ENCODE data around the gene C1orf105.

The C1orf105 gene

GRCh38 chr1:172485626-172486025 lies 65.1 kb downstream of the C1orf105 start:
- H2BK5ac ChIP-seq (ENCODE audit: low read depth, low read length, poor library complexity, severe bottlenecking): no peak overlapping the region
- H3K9me3 ChIP-seq (ENCODE audit: control insufficient read depth, low read length): no peaks in the 10 kb centered on the region
- DNase-seq: no peak
- H3K9ac ChIP-seq (ENCODE audit: low read length): no peak overlapping the region
- H3K14ac ChIP-seq (ENCODE audit: low read length in 2 of 2): no peak overlapping the region
- H3K79me1 ChIP-seq (replicated peaks; ENCODE audit: low read length, poor library complexity, severe bottlenecking): no peaks in the 10 kb centered on the region
- no peak overlapping the region for H3K4me2 ChIP-seq (ENCODE audit: low read length, poor library complexity, severe bottlenecking)
- no peak overlapping the region for H3K4me3 ChIP-seq (ENCODE audit: insufficient read depth in 1 of 2, low read depth in 1 of 2, low read length in 2 of 2)
- no peak overlapping the region for H3K18ac ChIP-seq (ENCODE audit: low read depth in 1 of 2, low read length in 2 of 2)
- no peak overlapping the region for H3K23ac ChIP-seq (ENCODE audit: low read length in 2 of 2)
- no peak overlapping the region for H3K4ac ChIP-seq (ENCODE audit: low read depth in 1 of 2, low read length in 2 of 2)
- no peaks in the 10 kb centered on the region for H3K36me3 ChIP-seq (ENCODE audit: control insufficient read depth in 1 of 2, insufficient read depth in 2 of 2, low read depth in 1 of 2, low read length in 2 of 2)
- no peak overlapping the region for H2BK12ac ChIP-seq (ENCODE audit: low read length in 2 of 2)
- no peak overlapping the region for H2AK5ac ChIP-seq (ENCODE audit: low read length, severe bottlenecking)
- no peak overlapping the region for H4K8ac ChIP-seq (ENCODE audit: low read length)
- no peak overlapping the region for H3K27ac ChIP-seq (ENCODE audit: low read length, poor library complexity, severe bottlenecking)
- peaks cover 0 to 71% of the 10 kb centered on the region in 2 experiments for H3K27me3 ChIP-seq (ENCODE audit: control insufficient read depth in 1 of 2, insufficient read depth in 1 of 2, low read length in 2 of 2)
- H4K91ac ChIP-seq (ENCODE audit: low read length): no peak overlapping the region
- H3K4me1 ChIP-seq (ENCODE audit: control insufficient read depth, insufficient read depth, low read depth, low read length): peaks cover 5% of the 10 kb centered on the region
- no peak overlapping the region for H2BK120ac ChIP-seq (ENCODE audit: low read depth, low read length)
- H2BK15ac ChIP-seq (ENCODE audit: low read depth, poor library complexity, severe bottlenecking): no peak overlapping the region
- WGBS: 87% methylated on average over 4 of the region's 5 CpGs
- H2AFZ ChIP-seq (ENCODE audit: low read depth, low read length): no peak overlapping the region

GRCh38 chr1:172486805-172487454 lies 66.4 kb downstream of the C1orf105 start:
- peaks cover 0 to 80% of the 10 kb centered on the region in 2 experiments for H3K27me3 ChIP-seq (ENCODE audit: control insufficient read depth in 1 of 2, insufficient read depth in 1 of 2, low read length in 2 of 2)
- H2BK12ac ChIP-seq (ENCODE audit: low read length in 2 of 2): no peak overlapping the region
- H3K36me3 ChIP-seq (ENCODE audit: control insufficient read depth in 1 of 2, insufficient read depth in 2 of 2, low read depth in 1 of 2, low read length in 2 of 2): no peaks in the 10 kb centered on the region
- no peak overlapping the region for H4K8ac ChIP-seq (ENCODE audit: low read length)
- H3K4me2 ChIP-seq (ENCODE audit: low read length, poor library complexity, severe bottlenecking): no peak overlapping the region
- no peak overlapping the region for H3K18ac ChIP-seq (ENCODE audit: low read depth in 1 of 2, low read length in 2 of 2)
- H2AK5ac ChIP-seq (ENCODE audit: low read length, severe bottlenecking): no peak overlapping the region
- no peak for DNase-seq
- no peak overlapping the region for H4K91ac ChIP-seq (ENCODE audit: low read length)
- H2AFZ ChIP-seq (ENCODE audit: low read depth, low read length): no peak overlapping the region
- 69% methylated on average over 3 of the region's 3 CpGs for WGBS
- no peak overlapping the region for H3K4me3 ChIP-seq (ENCODE audit: insufficient read depth in 1 of 2, low read depth in 1 of 2, low read length in 2 of 2)
- H3K4ac ChIP-seq (ENCODE audit: low read depth in 1 of 2, low read length in 2 of 2): no peak overlapping the region
- no peak overlapping the region for H2BK120ac ChIP-seq (ENCODE audit: low read depth, low read length)
- no peak overlapping the region for H3K9ac ChIP-seq (ENCODE audit: low read length)
- H3K79me1 ChIP-seq (replicated peaks; ENCODE audit: low read length, poor library complexity, severe bottlenecking): no peaks in the 10 kb centered on the region
- H3K27ac ChIP-seq (ENCODE audit: low read length, poor library complexity, severe bottlenecking): no peak overlapping the region
- no peak overlapping the region for H2BK15ac ChIP-seq (ENCODE audit: low read depth, poor library complexity, severe bottlenecking)
- H3K4me1 ChIP-seq (ENCODE audit: control insufficient read depth, insufficient read depth, low read depth, low read length): peaks cover 5% of the 10 kb centered on the region
- H2BK5ac ChIP-seq (ENCODE audit: low read depth, low read length, poor library complexity, severe bottlenecking): no peak overlapping the region
- H3K23ac ChIP-seq (ENCODE audit: low read length in 2 of 2): no peak overlapping the region
- H3K9me3 ChIP-seq (ENCODE audit: control insufficient read depth, low read length): no peaks in the 10 kb centered on the region
- H3K14ac ChIP-seq (ENCODE audit: low read length in 2 of 2): no peak overlapping the region

GRCh38 chr1:172487550-172487949 lies 67.1 kb downstream of the C1orf105 start:
- Histone ChIP-seq H2BK15ac (ENCODE audit: low read depth, poor library complexity, severe bottlenecking) (no peak overlapping the region), H4K91ac (ENCODE audit: low read length) (no peak overlapping the region), H3K4me1 (ENCODE audit: control insufficient read depth, insufficient read depth, low read depth, low read length) (peaks cover 3% of the 10 kb centered on the region), H3K36me3 (ENCODE audit: control insufficient read depth in 1 of 2, insufficient read depth in 2 of 2, low read depth in 1 of 2, low read length in 2 of 2) (no peaks in the 10 kb centered on the region), H2BK120ac (ENCODE audit: low read depth, low read length) (no peak overlapping the region), H2AK5ac (ENCODE audit: low read length, severe bottlenecking) (no peak overlapping the region), H3K9ac (ENCODE audit: low read length) (no peak overlapping the region), H3K9me3 (ENCODE audit: control insufficient read depth, low read length) (no peaks in the 10 kb centered on the region), H4K8ac (ENCODE audit: low read length) (no peak overlapping the region), H3K4me3 (ENCODE audit: insufficient read depth in 1 of 2, low read depth in 1 of 2, low read length in 2 of 2) (no peak overlapping the region), H2AFZ (ENCODE audit: low read depth, low read length) (no peak overlapping the region), H2BK5ac (ENCODE audit: low read depth, low read length, poor library complexity, severe bottlenecking) (no peak overlapping the region), H3K4ac (ENCODE audit: low read depth in 1 of 2, low read length in 2 of 2) (no peak overlapping the region), H2BK12ac (ENCODE audit: low read length in 2 of 2) (no peak overlapping the region), H3K79me1 (replicated peaks; ENCODE audit: low read length, poor library complexity, severe bottlenecking) (no peaks in the 10 kb centered on the region), H3K4me2 (ENCODE audit: low read length, poor library complexity, severe bottlenecking) (no peak overlapping the region), H3K27ac (ENCODE audit: low read length, poor library complexity, severe bottlenecking) (no peak overlapping the region), H3K14ac (ENCODE audit: low read length in 2 of 2) (no peak overlapping the region), H3K18ac (ENCODE audit: low read depth in 1 of 2, low read length in 2 of 2) (no peak overlapping the region), H3K27me3 (ENCODE audit: control insufficient read depth in 1 of 2, insufficient read depth in 1 of 2, low read length in 2 of 2) (peaks cover 0 to 80% of the 10 kb centered on the region in 2 experiments), H3K23ac (ENCODE audit: low read length in 2 of 2) (no peak overlapping the region)
- 82% methylated on average over 4 of the region's 4 CpGs for WGBS
- DNase-seq: no peak

GRCh38 chr1:172488393-172488792 lies 67.9 kb downstream of the C1orf105 start:
- Histone ChIP-seq H2BK12ac (ENCODE audit: low read length in 2 of 2) (no peak overlapping the region), H2AFZ (ENCODE audit: low read depth, low read length) (no peak overlapping the region), H3K18ac (ENCODE audit: low read depth in 1 of 2, low read length in 2 of 2) (no peak overlapping the region), H3K4me1 (ENCODE audit: control insufficient read depth, insufficient read depth, low read depth, low read length) (peaks cover 1% of the 10 kb centered on the region), H3K4ac (ENCODE audit: low read depth in 1 of 2, low read length in 2 of 2) (no peak overlapping the region), H2BK15ac (ENCODE audit: low read depth, poor library complexity, severe bottlenecking) (no peak overlapping the region), H3K36me3 (ENCODE audit: control insufficient read depth in 1 of 2, insufficient read depth in 2 of 2, low read depth in 1 of 2, low read length in 2 of 2) (no peaks in the 10 kb centered on the region), H2BK5ac (ENCODE audit: low read depth, low read length, poor library complexity, severe bottlenecking) (no peak overlapping the region), H4K91ac (ENCODE audit: low read length) (no peak overlapping the region), H3K9ac (ENCODE audit: low read length) (no peak overlapping the region), H3K79me1 (replicated peaks; ENCODE audit: low read length, poor library complexity, severe bottlenecking) (no peaks in the 10 kb centered on the region), H3K27me3 (ENCODE audit: control insufficient read depth in 1 of 2, insufficient read depth in 1 of 2, low read length in 2 of 2) (peaks cover 0 to 74% of the 10 kb centered on the region in 2 experiments), H3K27ac (ENCODE audit: low read length, poor library complexity, severe bottlenecking) (no peak overlapping the region), H3K4me3 (ENCODE audit: insufficient read depth in 1 of 2, low read depth in 1 of 2, low read length in 2 of 2) (no peak overlapping the region), H2AK5ac (ENCODE audit: low read length, severe bottlenecking) (no peak overlapping the region), H3K4me2 (ENCODE audit: low read length, poor library complexity, severe bottlenecking) (no peak overlapping the region), H3K14ac (ENCODE audit: low read length in 2 of 2) (no peak overlapping the region), H3K9me3 (ENCODE audit: control insufficient read depth, low read length) (no peaks in the 10 kb centered on the region), H2BK120ac (ENCODE audit: low read depth, low read length) (no peak overlapping the region), H4K8ac (ENCODE audit: low read length) (no peak overlapping the region), H3K23ac (ENCODE audit: low read length in 2 of 2) (no peak overlapping the region)
- DNase-seq: no peak
- WGBS: 95% methylated on average over 3 of the region's 3 CpGs

Data from mesenchymal stem cell (in vitro differentiated cells and primary cell).